PC-3 (cell line): ENCODE results near the gene AGAP1. TPM values are rescaled to one million over a fixed set of nuclear protein-coding genes. Genes with fewer than 3 reads are reported as not detected.

Experiments used
- ATAC-seq: fragments of 200-7000 bp; cut with Tn5 transposase; 2 replicates; pipeline ENCODE4 v1.9.1; 2020; ENCODE audit warnings: mild to moderate bottlenecking, moderate library complexity
- BruUV-seq: library from RNA; stranded (reverse); fragments of 400-500 nt; replicated peaks from 2 replicates; lab custom pipeline; 2021; lab: Mats Ljungman, UMichigan
- CTCF ChIA-PET: fragments of 300-600 bp; sonication (Branson Sonifier 250); formaldehyde crosslinking; loops from one replicate; lab custom pipeline; 2022; ENCODE audit warnings: antibody characterized with exemption; lab: Charles Lee
- POLR2A ChIA-PET: fragments of 300-600 bp; sonication (Branson Sonifier 250); formaldehyde crosslinking; loops from one replicate; lab custom pipeline; 2022; ENCODE audit warnings: antibody characterized with exemption; ENCODE audit not compliant: unreplicated experiment; lab: Charles Lee
- DNase-seq: peaks from one replicate; pipeline ENCODE4 v3.0.0-alpha.2; 2015
- H2AFZ ChIP-seq: fragments of 300-600 bp; sonication (generic); 2 replicates; pipeline ENCODE4 v1.6.0; 2016; ENCODE audit warnings: antibody characterized with exemption, low read length
- H3F3A ChIP-seq: fragments of 300-600 bp; sonication (generic); one replicate; pipeline ENCODE4 v1.6.0; 2017; ENCODE audit warnings: antibody characterized with exemption, low read length, control low read depth, mild to moderate bottlenecking; ENCODE audit not compliant: unreplicated experiment
- H3K27ac ChIP-seq: fragments of 300-600 bp; sonication (generic); 2 replicates; pipeline ENCODE4 v1.5.1; 2016; ENCODE audit warnings: mild to moderate bottlenecking, low read length
- H3K27me3 ChIP-seq: fragments of 300-600 bp; sonication (generic); 2 replicates; pipeline ENCODE4 v1.6.1; 2016; ENCODE audit warnings: low read length, mixed read lengths
- H3K36me3 ChIP-seq: fragments of 300-600 bp; sonication (generic); 2 replicates; pipeline ENCODE4 v1.6.1; 2016; ENCODE audit warnings: low read depth, mixed run types, low read length, mixed read lengths
- H3K4me1 ChIP-seq: fragments of 300-600 bp; sonication (generic); 2 replicates; pipeline ENCODE4 v1.5.1; 2016; ENCODE audit warnings: low read length; ENCODE audit not compliant: insufficient read depth
- H3K4me2 ChIP-seq: fragments of 300-600 bp; sonication (generic); 2 replicates; pipeline ENCODE4 v1.6.0; 2016; ENCODE audit warnings: low read length
- H3K4me3 ChIP-seq: fragments of 300-600 bp; sonication (generic); 2 replicates; pipeline ENCODE4 v1.5.1; 2016; ENCODE audit warnings: mild to moderate bottlenecking, low read length, mixed read lengths
- H3K79me2 ChIP-seq: fragments of 300-600 bp; sonication (generic); 2 replicates; pipeline ENCODE4 v1.6.1; 2017; ENCODE audit warnings: low read length, mixed read lengths
- H3K9ac ChIP-seq: fragments of 300-600 bp; sonication (generic); 2 replicates; pipeline ENCODE4 v1.6.0; 2016; ENCODE audit warnings: mild to moderate bottlenecking, low read length
- H3K9me2 ChIP-seq: fragments of 300-600 bp; sonication (generic); replicated peaks from 2 replicates; pipeline ENCODE4 v1.6.1; 2016; ENCODE audit warnings: mixed run types, low read length, mixed read lengths
- H3K9me3 ChIP-seq: fragments of 300-600 bp; sonication (generic); 2 replicates; pipeline ENCODE4 v1.6.1; 2016; ENCODE audit warnings: low read length, mixed read lengths
- H4K20me1 ChIP-seq: fragments of 300-600 bp; sonication (generic); 2 replicates; pipeline ENCODE4 v1.6.1; 2016; ENCODE audit warnings: low read length, mixed read lengths
- EZH2 ChIP-seq: fragments of 300-600 bp; sonication (generic); IDR thresholded peaks from one replicate; pipeline ENCODE4 v1.6.1; 2017; ENCODE audit warnings: antibody characterized with exemption, mild to moderate bottlenecking, low read length; ENCODE audit not compliant: unreplicated experiment
- EZH2phosphoT487 ChIP-seq: fragments of 300-600 bp; sonication (generic); IDR thresholded peaks from 2 replicates; pipeline ENCODE4 v1.6.1; 2018; ENCODE audit warnings: mild to moderate bottlenecking, antibody characterized with exemption, low read length, borderline replicate concordance
- intact Hi-C: fragments of 100-400 bp; cut with micrococcal nuclease; formaldehyde crosslinking; loops from 2 replicates; pipeline ENCODE4 v1.9.0; 2023
- total RNA-seq: library from RNA; depleted of rRNA; stranded (reverse); fragments of >200 nt; gene quantifications from 2 replicates; pipeline ENCODE4 v1.2.3, GENCODE V29; 2014
- TF ChIP-seq, protein P1 (sequence below): fragments of 300-600 bp; sonication (generic); conservative IDR thresholded peaks from 2 replicates; pipeline ENCODE4 v1.5.1; 2017; ENCODE audit warnings: antibody characterized with exemption, low read depth, mild to moderate bottlenecking, low read length

AGAP1 gene
- total RNA-seq, 1 experiment from 2014 or later, result 31.0 TPM

DNA sequence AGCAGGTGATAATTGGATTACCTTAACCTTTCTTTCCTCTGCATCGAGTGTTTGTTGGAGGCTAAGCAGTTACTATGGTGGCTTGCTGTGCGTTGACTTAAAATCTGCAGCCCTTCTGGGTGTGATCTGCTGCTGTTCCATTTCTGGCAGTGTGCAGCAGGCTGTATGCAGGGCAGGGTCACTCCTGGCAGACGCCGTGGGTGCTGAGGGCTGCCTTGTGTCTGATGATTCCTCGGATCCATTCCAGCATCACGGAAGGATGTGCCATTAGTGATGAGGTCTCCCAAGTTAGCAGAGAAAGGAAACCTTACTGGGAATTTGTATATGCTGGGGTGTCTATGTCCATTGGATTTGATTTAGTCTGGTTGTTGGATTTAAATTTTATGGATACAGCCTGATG is 310.8 kb downstream of the AGAP1 start:
- H3K79me2 ChIP-seq, result no peaks in the 10 kb centered on the region
- H3K9ac ChIP-seq, result no peak overlapping the region
- H3K9me3 ChIP-seq, result no peaks in the 10 kb centered on the region
- no peaks in the 10 kb centered on the region for H4K20me1 ChIP-seq
- H3K4me3 ChIP-seq, result no peak overlapping the region
- no peaks in the 10 kb centered on the region for H3F3A ChIP-seq
- H3K27ac ChIP-seq, result no peak overlapping the region
- no peak overlapping the region for H2AFZ ChIP-seq
- DNase-seq (no peak), ATAC-seq (no peak)
- TF ChIP-seq, protein P1, sequence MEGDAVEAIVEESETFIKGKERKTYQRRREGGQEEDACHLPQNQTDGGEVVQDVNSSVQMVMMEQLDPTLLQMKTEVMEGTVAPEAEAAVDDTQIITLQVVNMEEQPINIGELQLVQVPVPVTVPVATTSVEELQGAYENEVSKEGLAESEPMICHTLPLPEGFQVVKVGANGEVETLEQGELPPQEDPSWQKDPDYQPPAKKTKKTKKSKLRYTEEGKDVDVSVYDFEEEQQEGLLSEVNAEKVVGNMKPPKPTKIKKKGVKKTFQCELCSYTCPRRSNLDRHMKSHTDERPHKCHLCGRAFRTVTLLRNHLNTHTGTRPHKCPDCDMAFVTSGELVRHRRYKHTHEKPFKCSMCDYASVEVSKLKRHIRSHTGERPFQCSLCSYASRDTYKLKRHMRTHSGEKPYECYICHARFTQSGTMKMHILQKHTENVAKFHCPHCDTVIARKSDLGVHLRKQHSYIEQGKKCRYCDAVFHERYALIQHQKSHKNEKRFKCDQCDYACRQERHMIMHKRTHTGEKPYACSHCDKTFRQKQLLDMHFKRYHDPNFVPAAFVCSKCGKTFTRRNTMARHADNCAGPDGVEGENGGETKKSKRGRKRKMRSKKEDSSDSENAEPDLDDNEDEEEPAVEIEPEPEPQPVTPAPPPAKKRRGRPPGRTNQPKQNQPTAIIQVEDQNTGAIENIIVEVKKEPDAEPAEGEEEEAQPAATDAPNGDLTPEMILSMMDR, result no peak
- TF ChIP-seq EZH2, result no peak
- no peak for TF ChIP-seq EZH2phosphoT487
- ChIA-PET CTCF (no interaction called here), POLR2A (no interaction called here)
- H3K36me3 ChIP-seq, result peaks cover 33% of the 10 kb centered on the region; the same call in 1 of the 2 replicates
- BruUV-seq, result no TSS peak
- no peaks in the 10 kb centered on the region for H3K9me2 ChIP-seq
- no peaks in the 10 kb centered on the region for H3K27me3 ChIP-seq
- no peak overlapping the region for H3K4me2 ChIP-seq
- no peaks in the 10 kb centered on the region for H3K4me1 ChIP-seq
- intact Hi-C loops, result no loop called here

DNA sequence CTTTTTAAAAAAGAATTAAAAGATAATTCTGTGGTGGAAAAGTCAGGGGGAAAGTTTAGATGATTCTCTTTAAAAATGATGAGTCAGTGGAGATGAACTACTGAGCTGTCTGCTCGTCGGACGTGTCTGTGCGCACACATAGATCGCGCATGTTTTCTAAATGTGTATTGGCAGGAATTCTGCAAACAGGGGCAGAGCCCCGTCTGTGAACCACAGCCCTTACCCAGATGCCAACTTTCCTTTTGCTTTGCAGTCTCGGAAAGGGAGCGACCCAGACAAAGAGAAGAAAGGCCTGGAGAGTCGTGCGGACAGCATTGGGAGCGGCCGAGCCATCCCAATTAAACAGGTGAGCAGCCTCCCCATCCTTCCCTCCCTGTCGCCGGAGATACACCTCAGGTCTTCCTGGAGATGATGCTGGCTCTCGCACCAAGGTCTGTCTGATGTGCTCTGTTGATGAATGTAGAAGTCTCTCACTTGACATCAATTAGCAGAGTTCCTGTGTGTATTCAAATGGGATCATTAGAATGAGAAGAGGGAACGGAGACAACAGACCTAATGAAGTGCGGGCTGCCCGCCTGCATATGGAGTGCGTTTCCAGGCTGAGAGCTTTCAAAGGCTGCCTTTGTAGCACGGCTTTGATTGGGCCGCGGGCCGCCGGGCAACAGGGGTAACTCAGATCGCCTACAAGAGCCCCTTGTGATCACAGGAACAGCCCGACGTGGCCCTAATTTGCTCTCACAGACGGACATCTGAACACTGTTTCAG is 313.3 kb downstream of the AGAP1 start:
- Histone ChIP-seq H3K79me2 (no peaks in the 10 kb centered on the region), H4K20me1 (no peaks in the 10 kb centered on the region), H3K9me2 (no peaks in the 10 kb centered on the region), H3K36me3 (peaks cover 14% of the 10 kb centered on the region; the same call in 1 of the 2 replicates), H3K9ac (no peak overlapping the region), H3K4me1 (no peaks in the 10 kb centered on the region), H3F3A (no peaks in the 10 kb centered on the region), H3K27me3 (no peaks in the 10 kb centered on the region), H3K27ac (no peak overlapping the region), H3K4me2 (no peak overlapping the region), H3K9me3 (no peaks in the 10 kb centered on the region), H2AFZ (no peak overlapping the region), H3K4me3 (no peak overlapping the region)
- ATAC-seq (no peak), DNase-seq (no peak)
- TF ChIP-seq, protein P1, result no peak
- TF ChIP-seq EZH2 (no peak), EZH2phosphoT487 (no peak)
- ChIA-PET POLR2A (no interaction called here), CTCF (no interaction called here)
- no TSS peak for BruUV-seq
- intact Hi-C loops, result no loop called here

DNA sequence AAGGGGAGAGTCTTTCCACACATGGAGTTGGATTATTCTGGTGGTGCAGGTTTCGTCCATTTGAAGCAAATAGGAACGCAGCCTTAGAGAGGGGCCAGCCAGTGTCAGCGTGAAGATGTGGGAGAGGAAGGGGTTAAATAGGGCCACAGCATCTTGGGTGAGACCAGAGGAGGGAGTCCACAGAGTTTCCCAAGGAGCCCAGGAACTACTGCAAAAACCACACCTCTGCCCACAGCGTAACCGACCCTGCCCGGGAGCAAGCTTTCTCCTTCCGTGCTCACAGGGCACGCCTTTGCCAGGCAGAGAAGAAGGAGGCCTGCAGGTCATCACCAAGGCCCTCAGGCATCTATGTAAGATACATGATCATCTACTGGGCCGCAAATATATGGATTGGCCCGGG is 314.5 kb downstream of the AGAP1 start:
- POLR2A ChIA-PET, result no interaction called here
- no peak for ATAC-seq
- no peak overlapping the region for H3K27ac ChIP-seq
- H3K9me3 ChIP-seq, result no peaks in the 10 kb centered on the region
- H2AFZ ChIP-seq, result no peak overlapping the region
- intact Hi-C loops, result no loop called here
- BruUV-seq, result no TSS peak
- H3K27me3 ChIP-seq, result no peaks in the 10 kb centered on the region
- no peak overlapping the region for H3K9ac ChIP-seq
- no peak overlapping the region for H3K4me2 ChIP-seq
- TF ChIP-seq EZH2phosphoT487 (no peak), EZH2 (no peak)
- TF ChIP-seq, protein P1, result no peak
- no peak for DNase-seq
- H3K4me3 ChIP-seq, result no peak overlapping the region
- CTCF ChIA-PET, result no interaction called here
- no peaks in the 10 kb centered on the region for H3K79me2 ChIP-seq
- no peaks in the 10 kb centered on the region for H3K4me1 ChIP-seq
- H3F3A ChIP-seq, result no peaks in the 10 kb centered on the region
- H3K9me2 ChIP-seq, result no peaks in the 10 kb centered on the region
- no peaks in the 10 kb centered on the region for H4K20me1 ChIP-seq
- H3K36me3 ChIP-seq, result peaks cover 14% of the 10 kb centered on the region; the same call in 1 of the 2 replicates
